ENCODE measurements around the gene ELP5.

The ELP5 gene

DNA sequence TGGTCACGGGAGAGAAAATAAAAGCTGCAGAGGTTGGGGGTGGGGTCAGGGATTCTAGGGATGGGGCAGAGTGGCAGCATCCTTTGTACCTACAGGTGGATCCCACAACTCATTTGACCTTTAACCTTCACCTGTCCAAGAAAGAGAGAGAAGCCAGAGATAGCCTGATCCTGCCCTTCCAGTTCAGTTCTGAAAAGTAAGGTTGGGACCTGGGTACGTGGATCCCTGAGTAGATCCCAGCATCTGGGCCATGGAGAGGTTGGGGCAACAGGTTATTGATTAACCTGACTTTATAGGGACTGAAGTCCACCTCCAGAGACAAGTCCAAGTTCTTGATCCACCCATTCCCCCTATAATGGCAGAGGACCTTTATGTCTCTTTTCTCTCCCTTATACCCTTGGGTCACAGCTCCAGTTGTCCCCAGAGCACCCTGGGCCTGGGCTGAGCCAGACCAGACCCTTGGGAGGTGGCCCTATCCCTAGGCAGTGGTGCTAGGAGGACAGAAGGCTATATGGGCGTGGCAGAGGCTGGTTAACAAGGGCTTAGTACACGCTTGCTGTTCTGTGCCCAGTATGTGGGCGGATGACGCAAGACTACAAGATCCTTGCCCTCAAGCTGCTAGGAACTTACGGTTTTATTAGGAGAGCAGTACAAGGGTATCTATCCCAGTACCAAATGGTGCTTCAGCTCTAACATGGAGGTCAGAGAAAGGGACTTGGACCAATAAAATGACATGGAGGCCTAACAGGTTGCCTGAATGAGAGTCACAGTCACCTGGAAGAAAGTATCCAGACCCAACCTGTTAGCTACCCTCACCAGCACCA lies 6.9 kb downstream of the ELP5 start:
- DNase-seq: no peak

DNA sequence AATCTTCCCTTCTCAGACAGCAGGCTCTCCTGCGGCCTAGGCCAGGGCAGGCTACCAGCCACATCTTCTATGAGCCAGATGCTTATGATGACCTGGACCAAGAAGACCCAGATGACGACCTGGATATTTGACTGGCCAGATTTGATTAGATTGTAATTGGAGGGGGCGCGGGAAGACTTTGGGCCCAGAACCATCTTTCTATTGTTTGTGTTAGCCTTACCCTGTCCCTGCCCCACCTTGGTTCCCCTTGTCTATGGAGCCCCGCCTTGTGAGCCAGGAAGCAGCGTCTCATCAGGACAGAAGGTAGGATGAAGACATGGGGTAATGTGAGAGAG lies 7.5 kb downstream of the ELP5 start:
- DNase-seq: no peak

DNA sequence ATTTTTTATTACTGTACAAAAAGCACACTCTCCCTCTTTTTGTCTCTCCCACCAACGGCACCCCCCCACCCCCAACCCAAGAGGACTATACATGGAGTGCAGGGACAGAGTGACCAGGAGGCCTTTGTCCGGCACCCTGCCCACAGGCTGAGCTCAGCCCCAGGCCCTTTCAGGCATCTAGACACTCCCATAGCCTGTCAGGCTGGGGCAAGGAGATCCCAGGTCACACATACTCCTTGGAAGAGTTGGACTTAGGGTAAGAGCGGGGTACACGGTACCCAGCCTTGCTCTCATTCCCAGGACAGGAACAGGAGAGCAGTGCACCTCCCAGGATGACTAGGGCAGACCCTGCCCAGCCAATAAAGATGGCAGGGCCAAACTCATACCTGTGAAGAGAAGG lies 8.1 kb downstream of the ELP5 start:
- no peak for DNase-seq

DNA sequence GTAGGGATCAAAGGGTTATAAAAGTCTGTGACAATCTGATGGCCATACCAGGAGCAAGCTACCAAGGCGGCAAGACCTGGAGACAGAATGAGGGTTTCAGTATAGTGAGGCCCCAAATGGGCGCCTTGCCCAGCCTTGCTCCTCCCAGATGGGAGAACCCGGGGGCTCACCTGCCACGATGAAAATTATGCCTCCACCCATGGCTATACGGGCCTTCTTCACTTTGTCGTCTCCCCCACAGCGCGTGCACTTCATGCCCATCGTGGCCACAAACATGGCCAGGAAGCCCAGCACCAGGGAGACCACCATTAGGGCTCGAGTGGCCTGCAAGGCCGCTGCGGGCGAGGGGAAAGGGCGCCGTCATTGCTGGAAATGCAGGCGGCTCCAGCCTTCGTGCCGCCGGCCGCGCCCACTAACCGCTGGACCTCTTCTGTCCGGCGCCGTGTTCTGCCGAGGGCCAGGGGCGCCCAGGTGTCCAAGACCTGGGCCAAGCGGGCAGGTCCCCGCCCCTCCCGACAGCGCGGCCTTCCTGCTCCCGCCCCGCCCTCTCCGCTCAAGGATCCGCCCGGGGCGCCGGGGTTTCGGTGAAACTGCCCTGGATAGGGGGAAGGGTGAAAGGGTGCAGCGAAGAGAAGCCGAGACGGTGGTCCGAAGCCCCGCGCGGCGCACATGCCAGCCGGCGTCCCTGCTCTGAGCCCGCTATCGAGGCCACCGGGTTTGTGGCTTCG lies 8.8 kb downstream of the ELP5 start:
- DNase-seq: peak; percentile 51

DNA sequence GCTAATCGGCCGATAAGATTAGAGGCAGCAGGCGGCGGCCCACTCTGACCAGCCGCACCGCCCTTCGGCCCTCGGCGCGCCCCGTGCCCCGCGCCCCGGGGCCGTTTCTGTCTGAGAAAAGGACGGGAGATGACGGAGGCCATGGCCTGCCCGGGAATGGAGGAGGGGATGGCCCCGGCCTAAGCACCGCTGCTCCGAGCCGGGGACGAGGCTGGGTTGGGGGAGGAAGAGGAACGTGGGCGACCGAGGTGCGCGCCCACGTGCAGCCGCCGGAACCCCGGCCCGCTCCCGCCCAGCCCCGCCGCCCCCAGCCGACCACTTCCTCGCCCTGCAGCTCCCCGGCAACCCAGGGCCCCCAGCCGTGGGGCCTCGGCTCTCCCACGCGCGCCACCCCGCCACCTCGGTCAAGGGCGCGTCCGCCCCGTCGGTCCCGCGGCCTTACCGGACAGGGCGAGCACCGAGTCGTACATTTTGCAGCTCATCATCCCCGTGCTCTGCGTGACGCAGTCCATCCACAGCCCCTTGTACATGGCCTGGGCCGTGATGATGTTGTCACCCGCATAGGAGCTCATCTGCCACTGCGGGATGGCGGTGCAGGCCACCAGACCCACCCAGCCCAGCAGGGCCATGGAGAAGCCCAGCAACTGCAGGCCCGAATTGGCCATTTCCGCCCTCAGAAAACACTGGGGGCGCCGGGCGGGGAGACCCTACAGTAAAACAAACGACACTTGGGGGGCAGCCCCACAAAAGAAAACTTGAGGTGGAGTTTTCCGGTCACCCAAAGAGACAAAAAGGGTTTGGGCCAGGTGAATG lies 9.6 kb downstream of the ELP5 start:
- DNase-seq: peak; percentile 24

DNA sequence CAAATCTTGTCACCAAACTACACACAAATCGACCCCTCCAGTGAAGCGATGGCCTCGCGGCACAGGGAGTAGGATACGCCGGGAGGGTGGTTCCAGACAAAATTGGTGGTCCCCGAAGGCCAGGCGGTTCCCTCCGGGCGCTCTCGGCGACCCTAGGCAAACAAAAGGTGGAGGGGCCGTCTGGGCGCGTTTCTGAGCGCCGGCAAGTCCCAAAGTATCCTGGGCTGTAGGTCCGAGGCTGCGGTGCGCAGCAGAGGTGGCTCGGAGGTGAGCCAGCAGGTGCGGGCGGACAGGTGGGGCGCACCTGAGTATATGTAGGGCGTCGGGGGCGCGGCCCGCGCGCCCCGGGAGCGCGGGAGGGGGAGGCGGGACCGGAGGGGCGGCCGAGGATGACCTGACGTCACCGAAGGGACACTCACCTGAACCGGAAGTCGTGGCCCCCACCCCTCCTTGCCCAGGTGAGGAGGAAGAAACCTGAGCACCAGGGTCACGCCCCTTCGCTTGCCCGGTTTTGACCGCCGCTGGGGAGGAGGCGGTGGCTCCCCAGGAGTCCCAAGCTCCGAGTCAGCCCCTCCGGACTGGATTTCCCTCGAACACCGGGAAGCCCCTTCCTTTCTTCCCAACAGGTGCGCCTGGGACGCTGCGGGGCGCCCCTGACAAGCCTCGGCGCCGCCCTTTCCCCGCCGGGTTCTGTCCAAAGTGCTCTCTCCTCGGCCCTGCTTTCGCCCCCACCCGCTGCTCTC lies 10.3 kb downstream of the ELP5 start, which contains the start of gene CLDN7:
Gene CLDN7 (minus strand): TSS at position 287 of the 743 bp plus-strand sequence. CDS start 435 bp downstream, outside the sequence.
- DNase-seq: peak; percentile 90

DNA sequence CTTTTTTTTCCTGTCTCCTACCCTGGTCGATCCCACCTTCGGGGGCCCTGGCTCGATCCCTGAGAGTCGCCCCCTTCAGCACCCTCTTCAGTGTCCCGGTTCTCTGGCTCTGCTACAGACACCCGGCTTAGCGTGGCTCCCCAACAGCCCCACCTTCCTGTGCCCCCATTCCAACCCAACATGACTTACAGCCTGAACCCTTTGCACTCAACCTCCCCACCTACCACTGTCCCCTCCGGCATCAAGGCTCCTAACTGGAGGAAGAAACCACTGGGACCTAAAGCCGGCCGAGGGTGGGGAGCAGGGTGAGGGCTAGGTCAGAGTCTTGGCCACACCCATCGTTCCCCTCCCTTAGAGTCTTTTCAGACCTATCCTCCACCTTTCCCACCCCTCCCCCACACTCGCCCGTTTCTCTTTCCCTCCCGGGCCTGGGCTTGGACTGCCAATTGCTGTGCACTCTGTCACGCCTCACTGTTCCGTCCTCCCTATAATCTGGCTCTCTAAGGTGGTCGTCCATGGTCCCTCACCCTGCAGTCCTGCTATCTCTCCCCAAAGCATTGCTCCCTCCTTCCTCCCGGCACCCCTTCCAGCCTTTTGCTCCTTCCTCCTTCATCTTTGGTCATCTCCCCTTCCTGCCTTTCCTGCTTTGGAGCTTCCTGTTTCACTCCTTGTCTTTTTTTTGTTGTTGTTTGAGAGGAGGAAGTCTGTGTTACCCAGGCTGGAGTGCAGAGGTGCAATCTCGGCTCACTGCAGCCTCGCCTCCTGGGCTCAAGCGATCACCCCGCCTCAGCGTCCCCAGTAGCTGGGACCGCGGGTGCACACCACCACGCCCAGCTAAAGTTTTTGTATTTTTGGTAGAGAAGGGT lies 11.2 kb downstream of the ELP5 start:
- DNase-seq: peak; percentile 45

DNA sequence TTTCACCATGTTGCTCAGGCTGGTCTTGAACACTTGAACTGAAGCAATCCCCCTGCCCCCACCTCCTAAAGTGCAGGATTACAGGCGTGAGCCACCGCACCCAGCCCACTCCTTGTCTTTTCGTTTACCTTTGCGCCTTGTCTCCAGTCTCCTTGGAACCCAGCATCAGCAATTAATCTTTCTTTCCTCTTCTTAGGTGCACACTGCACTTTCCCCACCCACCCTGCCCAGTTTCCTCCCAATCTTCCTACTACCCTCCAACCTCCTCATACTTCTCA lies 11.7 kb downstream of the ELP5 start:
- no peak for DNase-seq

DNA sequence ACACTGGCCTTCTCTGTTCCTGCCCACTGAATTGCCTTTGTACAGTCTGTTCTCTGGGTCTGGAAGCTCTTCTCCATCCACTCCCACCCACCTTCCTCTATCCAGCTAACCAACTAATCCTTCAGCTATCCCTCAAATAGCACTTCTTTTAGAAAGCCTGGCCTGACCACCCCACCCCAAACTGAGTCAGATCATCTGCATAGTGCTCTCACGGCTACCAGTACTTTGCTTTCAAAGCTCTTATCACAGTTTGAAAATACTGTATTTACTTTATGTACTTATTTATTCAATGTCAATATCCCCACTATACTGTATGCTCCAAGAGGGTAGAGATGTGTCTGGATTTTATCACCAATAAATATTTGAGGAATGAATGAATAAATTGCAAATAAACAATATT lies 14.8 kb downstream of the ELP5 start:
- DNase-seq: no peak

DNA sequence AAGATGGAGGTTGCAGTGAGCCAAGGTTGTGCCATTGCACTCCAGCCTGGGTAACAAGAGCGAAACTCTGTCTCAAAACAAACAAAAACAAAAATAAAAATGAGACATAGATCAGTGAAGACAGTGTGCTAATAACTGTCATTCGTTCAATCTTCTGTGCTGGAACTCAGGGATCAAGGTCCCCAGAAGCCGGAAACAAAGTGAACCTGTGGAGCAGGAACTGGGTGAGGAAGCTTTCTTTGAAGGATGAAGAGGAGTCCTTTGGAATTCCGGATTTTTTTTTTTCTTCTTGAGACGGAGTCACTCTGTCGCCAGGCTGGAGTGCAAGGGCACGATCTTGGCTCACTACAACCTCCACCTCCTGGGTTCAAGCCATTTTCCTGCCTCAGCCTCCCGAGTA lies 27.4 kb downstream of the ELP5 start:
- no peak for DNase-seq

DNA sequence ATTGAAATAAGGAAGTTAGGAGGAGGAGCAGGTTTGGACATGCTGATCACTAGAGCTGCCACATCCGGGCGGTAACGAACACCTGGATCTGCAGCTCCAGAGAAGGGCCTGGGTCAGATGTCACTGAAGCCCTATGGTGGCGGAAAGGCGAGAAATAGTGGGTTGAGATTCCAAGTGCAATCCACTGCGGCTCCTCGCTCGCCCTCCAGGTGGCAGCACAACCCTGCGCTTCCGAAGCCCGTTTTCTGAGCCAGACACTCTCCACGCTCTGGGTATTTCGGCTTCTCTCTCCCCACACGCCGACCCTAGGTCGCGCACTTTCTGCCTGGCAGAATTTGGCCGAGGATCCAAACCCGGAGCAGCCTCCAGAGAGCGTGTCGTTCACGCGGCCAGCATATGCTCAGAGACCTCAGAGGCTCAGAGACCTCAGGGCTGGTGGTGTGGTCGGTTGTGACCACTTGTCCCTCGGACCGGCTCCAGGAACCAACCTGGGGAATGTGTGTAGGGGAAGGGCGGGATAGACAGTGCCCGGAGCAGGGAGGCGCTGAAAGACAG lies 28.6 kb downstream of the ELP5 start:
- peak; percentile 92 for DNase-seq

DNA sequence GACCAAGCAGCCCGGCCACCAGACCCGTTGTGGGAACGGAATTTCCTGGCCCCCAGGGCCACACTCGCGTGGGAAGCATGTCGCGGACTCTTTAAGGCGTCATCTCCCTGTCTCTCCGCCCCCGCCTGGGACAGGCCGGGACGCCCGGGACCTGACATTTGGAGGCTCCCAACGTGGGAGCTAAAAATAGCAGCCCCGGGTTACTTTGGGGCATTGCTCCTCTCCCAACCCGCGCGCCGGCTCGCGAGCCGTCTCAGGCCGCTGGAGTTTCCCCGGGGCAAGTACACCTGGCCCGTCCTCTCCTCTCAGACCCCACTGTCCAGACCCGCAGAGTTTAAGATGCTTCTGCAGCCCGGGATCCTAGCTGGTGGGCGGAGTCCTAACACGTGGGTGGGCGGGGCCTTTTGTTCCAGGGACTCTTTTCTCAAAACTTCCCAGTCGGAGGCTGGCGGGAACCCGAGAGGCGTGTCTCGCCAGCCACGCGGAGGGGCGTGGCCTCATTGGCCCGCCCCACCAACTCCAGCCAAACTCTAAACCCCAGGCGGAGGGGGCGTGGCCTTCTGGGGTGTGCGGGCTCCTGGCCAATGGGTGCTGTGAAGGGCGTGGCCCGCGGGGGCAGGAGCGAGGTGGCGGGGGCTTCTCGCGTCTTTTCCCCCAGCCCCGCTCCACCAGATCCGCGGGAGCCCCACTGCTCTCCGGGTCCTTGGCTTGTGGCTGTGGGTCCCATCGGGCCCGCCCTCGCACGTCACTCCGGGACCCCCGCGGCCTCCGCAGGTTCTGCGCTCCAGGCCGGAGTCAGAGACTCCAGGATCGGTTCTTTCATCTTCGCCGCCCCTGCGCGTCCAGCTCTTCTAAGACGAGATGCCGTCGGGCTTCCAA lies 29.3 kb downstream of the ELP5 start, which contains the start of gene SLC2A4:
Gene SLC2A4 (plus strand): TSS at position 645 of the 879 bp plus-strand sequence. CDS start 217 bp downstream, at position 862.
- peak; percentile 92 for DNase-seq

DNA sequence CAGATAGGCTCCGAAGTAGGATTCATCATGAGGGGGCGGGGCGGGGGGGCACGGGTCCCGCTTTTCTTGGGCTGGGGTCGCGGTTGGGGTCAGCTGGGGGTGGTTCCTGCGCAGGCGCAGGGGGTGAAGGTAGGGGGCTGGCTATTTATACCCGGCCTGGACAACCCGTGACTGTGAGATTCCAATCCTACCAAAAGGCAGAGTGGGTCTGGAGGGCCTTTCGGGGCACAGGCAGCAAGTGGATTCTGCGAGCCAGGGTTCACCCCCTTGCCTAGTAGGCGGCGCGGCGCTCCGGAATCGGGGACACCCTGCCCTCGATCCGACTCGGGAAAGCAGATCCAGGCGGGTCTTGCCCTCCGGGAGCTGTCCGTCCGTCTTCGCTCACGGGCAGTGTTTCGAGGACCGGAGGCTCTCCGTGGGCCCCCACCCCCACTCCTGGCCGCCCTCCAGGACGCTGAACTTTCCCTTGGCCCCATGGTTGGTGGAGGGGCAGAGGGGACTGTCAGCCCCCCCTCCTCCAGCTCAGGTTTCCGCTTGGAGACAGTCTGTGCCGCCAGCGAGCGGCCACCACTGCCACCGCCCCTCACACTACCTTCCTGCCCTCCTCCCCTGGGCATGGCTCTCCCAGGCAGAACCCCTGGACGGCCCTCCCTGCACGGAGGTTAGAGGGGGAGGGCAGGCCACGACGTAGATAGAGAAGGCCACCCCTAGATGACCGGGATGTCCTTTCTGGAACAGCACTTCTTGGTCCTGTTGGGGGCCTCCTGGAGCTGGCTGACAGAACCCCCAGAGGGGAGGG lies 30.1 kb downstream of the ELP5 start:
- peak; percentile 37 for DNase-seq

DNA sequence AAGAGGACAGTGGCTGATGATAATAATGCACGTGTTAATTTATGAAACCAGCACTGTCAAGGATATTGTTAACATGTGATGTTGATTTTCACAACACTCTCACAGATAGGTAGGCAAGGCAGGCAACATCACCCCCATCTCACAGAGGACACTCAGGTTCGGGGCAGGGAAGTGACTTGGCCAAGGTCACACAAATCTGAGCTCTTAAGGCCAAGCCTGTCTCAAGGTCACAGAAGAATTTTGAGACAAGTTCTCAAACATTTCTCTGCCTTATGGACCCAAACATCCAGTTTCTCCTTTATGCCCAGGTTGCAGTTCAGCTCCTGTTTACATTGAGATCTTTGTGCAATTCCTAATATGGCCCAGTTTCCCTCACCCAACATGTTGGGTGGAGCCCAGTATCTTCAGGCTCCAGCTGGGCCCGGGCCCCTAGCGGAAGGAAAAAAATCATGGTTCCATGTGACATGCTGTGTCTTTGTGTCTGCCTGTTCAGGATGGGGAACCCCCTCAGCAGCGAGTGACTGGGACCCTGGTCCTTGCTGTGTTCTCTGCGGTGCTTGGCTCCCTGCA lies 30.8 kb downstream of the ELP5 start:
- no peak for DNase-seq

DNA sequence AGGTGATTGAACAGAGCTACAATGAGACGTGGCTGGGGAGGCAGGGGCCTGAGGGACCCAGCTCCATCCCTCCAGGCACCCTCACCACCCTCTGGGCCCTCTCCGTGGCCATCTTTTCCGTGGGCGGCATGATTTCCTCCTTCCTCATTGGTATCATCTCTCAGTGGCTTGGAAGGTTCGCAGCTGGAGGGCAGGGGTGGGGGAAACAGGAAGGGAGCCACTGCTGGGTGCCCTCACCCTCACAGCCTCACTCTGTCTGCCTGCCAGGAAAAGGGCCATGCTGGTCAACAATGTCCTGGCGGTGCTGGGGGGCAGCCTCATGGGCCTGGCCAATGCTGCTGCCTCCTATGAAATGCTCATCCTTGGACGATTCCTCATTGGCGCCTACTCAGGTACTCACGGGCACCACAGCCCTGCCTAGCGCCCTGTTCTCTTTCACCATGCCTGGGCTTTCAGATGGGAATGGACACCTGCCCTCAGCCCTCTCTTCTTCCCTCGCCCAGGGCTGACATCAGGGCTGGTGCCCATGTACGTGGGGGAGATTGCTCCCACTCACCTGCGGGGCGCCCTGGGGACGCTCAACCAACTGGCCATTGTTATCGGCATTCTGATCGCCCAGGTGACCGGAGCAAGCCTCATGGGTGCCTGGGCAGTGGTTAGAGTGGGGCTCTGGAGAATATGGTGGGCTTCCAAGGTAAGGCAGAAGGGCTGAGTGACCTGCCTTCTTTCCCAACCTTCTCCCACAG lies 31.6 kb downstream of the ELP5 start:
- no peak for DNase-seq

DNA sequence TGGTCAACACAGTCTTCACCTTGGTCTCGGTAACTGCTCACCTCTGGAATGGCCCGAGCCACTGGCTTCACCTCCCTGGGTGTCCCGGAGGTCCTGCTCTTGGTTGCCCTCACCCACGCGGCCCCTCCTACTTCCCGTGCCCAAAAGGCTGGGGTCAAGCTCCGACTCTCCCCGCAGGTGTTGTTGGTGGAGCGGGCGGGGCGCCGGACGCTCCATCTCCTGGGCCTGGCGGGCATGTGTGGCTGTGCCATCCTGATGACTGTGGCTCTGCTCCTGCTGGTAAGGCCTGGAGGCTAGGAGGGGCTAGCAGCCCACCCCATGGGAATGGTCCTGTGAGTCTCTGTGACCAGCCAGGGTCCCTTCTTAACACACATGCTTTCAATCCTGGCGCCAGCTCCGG lies 32.9 kb downstream of the ELP5 start:
- no peak for DNase-seq

DNA sequence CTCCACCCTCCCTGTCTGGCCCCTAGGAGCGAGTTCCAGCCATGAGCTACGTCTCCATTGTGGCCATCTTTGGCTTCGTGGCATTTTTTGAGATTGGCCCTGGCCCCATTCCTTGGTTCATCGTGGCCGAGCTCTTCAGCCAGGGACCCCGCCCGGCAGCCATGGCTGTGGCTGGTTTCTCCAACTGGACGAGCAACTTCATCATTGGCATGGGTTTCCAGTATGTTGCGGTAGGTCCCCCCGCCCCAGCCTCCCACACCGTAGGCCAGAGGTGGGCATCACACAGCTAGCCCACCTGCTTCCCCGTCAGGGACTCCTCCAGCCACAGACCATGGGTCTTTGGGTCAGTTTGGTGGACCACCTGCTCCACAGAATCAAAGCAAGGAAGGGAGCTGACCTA lies 33.7 kb downstream of the ELP5 start:
- DNase-seq: no peak

DNA sequence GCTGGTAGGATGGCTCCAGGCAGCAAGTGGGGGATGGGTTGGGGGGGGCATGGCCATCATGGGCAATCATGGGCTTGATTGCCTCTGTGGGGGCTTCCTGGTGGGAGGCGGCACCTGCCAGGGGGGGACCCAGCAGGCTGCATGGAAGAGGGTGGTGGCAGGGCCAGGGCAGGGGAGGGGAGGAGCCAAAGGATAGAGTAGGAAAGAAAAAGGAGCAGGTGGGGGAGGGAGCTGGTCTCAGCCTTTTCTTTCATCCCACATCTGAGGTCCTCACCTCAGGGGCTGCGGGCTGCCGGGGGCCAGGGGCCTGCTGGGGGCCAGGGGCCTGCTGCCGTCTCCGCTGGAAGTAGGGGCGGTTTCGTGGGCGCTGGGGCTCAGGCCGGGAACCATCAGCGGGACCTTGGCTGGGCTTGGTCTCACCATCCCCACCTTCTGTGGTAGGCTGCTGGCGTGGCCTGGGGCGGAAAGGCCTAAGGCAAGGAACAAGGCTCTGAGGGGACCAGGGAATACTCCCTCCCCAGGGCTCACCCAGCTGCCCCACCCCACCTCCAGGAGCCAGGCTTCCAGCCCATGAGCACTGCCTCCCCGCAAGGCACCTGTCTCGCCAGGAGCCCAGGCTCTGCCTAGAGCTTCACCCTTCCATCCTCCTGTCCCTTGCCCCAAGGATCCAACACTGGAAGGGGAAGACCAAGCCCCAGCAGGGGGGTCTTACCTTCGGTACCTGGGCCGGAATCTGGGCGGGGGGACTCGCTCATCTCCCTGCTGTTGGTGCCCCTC lies 37.4 kb downstream of the ELP5 start:
- no peak for DNase-seq
